K562 (cell line): Measurements from ENCODE around the gene ZNF408. TPM values are rescaled to one million over a fixed set of nuclear protein-coding genes. Genes with fewer than 3 reads are reported as not detected.

Source experiments
- DLX4 ChIP-seq: fragments of 250-450 bp; sonication (Bioruptor Pico); IDR thresholded peaks from 2 replicates; pipeline ENCODE4 v1.6.1; 2021; ENCODE audit warnings: mild to moderate bottlenecking
- DNMT1 ChIP-seq: fragments of 450-650 bp; IDR thresholded peaks from 2 replicates; pipeline ENCODE4 v1.6.1; 2016; ENCODE audit warnings: antibody characterized with exemption, mild to moderate bottlenecking
- ELF1 ChIP-seq: fragments of 200-800 bp; sonication (Bioruptor generic); IDR thresholded peaks from 2 replicates; pipeline ENCODE4 v1.6.1; 2016; ENCODE audit warnings: missing genetic modification characterization, missing compliant biosample characterization
- GATAD2A ChIP-seq: fragments of 450-650 bp; IDR thresholded peaks from 2 replicates; pipeline ENCODE4 v1.6.1; 2017
- GATAD2B ChIP-seq: fragments of 450-650 bp; IDR thresholded peaks from 2 replicates; pipeline ENCODE4 v1.6.1; 2017; ENCODE audit warnings: mild to moderate bottlenecking, borderline replicate concordance
- GTF2E2 ChIP-seq: fragments of 200-800 bp; sonication (Bioruptor generic); IDR thresholded peaks from 2 replicates; pipeline ENCODE4 v1.6.1; 2016; ENCODE audit warnings: missing genetic modification characterization, missing compliant biosample characterization
- HCFC1 ChIP-seq: IDR thresholded peaks from 2 replicates; pipeline ENCODE4 v1.6.1; 2012; ENCODE audit warnings: low read depth, low read length, improper control_type of control experiment
- HDAC2 ChIP-seq: fragments of 450-650 bp; IDR thresholded peaks from 2 replicates; pipeline ENCODE4 v1.6.1; 2016; ENCODE audit warnings: mild to moderate bottlenecking
- JUND ChIP-seq, 2 experiments: IDR thresholded peaks; 2 replicates in 1 of 2; 3 replicates in 1 of 2; pipeline ENCODE4 v1.6.1; 2011; ENCODE audit warnings: borderline replicate concordance in 2 of 2, low read depth in 2 of 2, low read length in 2 of 2, improper control_type of control experiment in 1 of 2, missing biosample characterization in 1 of 2, missing genetic modification characterization in 1 of 2, missing genetic modification reagents in 1 of 2
- KAT8 ChIP-seq: fragments of 450-650 bp; IDR thresholded peaks from 2 replicates; pipeline ENCODE4 v1.6.1; 2016; ENCODE audit warnings: low read depth, mild to moderate bottlenecking
- MCM2 ChIP-seq: fragments of 450-650 bp; IDR thresholded peaks from 2 replicates; pipeline ENCODE4 v1.6.1; 2017; ENCODE audit warnings: low read depth, mild to moderate bottlenecking
- NEUROD1 ChIP-seq: fragments of 150-350 bp; IDR thresholded peaks from 2 replicates; pipeline ENCODE4 v1.6.1; 2014; ENCODE audit warnings: borderline replicate concordance, low read length, low read depth; ENCODE audit not compliant: partially characterized antibody
- SAFB ChIP-seq: fragments of 200-400 bp; formaldehyde crosslinking; IDR thresholded peaks from 2 replicates; pipeline ENCODE4 v1.6.1; 2017; ENCODE audit warnings: low read depth, low read length, borderline replicate concordance
- SMC3 ChIP-seq: conservative IDR thresholded peaks from 2 replicates; pipeline ENCODE4 v1.6.1; 2011; ENCODE audit warnings: low read depth, low read length, improper control_type of control experiment; ENCODE audit not compliant: insufficient read depth
- SNAPC5 ChIP-seq: fragments of 250-450 bp; sonication (Bioruptor Pico); IDR thresholded peaks from 2 replicates; pipeline ENCODE4 v1.8.0; 2021; ENCODE audit warnings: moderate library complexity, mild to moderate bottlenecking, inconsistent platforms
- SPI1 ChIP-seq: IDR thresholded peaks from 2 replicates; pipeline ENCODE4 v1.6.1; 2011; ENCODE audit warnings: low read depth, low read length, control low read depth, borderline replicate concordance
- STAT5B ChIP-seq: fragments of 250-450 bp; sonication (Bioruptor Pico); IDR thresholded peaks from 2 replicates; pipeline ENCODE4 v1.8.0; 2021; ENCODE audit warnings: mild to moderate bottlenecking, inconsistent platforms
- TCFL5 ChIP-seq: fragments of 250-450 bp; sonication (Bioruptor Pico); conservative IDR thresholded peaks from 2 replicates; pipeline ENCODE4 v1.6.1; 2021; ENCODE audit warnings: mild to moderate bottlenecking, moderate library complexity, matching md5 sums
- TFAP4 ChIP-seq: sonication (generic); formaldehyde crosslinking; IDR thresholded peaks from 2 replicates; pipeline ENCODE4 v1.8.0; 2022; ENCODE audit warnings: missing genetic modification reagents, mild to moderate bottlenecking, moderate library complexity, borderline replicate concordance
- ZBTB7A ChIP-seq: IDR thresholded peaks from 2 replicates; pipeline ENCODE4 v1.6.1; 2011; ENCODE audit warnings: low read depth, mild to moderate bottlenecking, low read length, moderate library complexity, borderline replicate concordance; ENCODE audit not compliant: control insufficient read depth
- ZNF165 ChIP-seq: fragments of 250-450 bp; sonication (Bioruptor Pico); IDR thresholded peaks from 2 replicates; pipeline ENCODE4 v1.4.0; 2020; ENCODE audit warnings: borderline replicate concordance
- polyA plus RNA-seq, 8 experiments: library from polyadenylated mRNA; depleted of rRNA in 4 of 8; stranded (reverse) in 5 of 8; unstranded in 3 of 8; fragments of >200 nt; fragmentation: Nextera tagmentation in 2 of 8; fragmentation: Illumina TruSeq in 1 of 8; extraction: Ambion mirVana in 2 of 8; extraction: Trizol in 1 of 8; gene quantifications; 2 replicates each; pipeline versions ENCODE4 v1.2.1 to v1.2.3, GENCODE V29; 2011 to 2014; ENCODE audit warnings: inconsistent platforms in 1 of 8, missing spikeins in 1 of 8
- total RNA-seq, 7 experiments: library from RNA; depleted of rRNA in 6 of 7; stranded (reverse); fragments of >200 nt in 6 of 7; fragmentation: Illumina TruSeq in 2 of 7; extraction: Trizol in 2 of 7; gene quantifications; 2 replicates each; pipeline versions ENCODE4 v1.2.1 to v1.2.3, GENCODE V29; 2011 to 2021; ENCODE audit warnings: low replicate concordance in 1 of 7
- TF ChIP-seq, protein P1 (sequence below): fragments of 250-450 bp; sonication (Bioruptor Pico); IDR thresholded peaks from 2 replicates; pipeline ENCODE4 v1.8.0; 2022; ENCODE audit warnings: inconsistent platforms
- TF ChIP-seq, protein P2 (sequence below): fragments of 450-650 bp; formaldehyde crosslinking; IDR thresholded peaks from 2 replicates; pipeline ENCODE4 v1.4.0; 2022; ENCODE audit warnings: mild to moderate bottlenecking, moderate library complexity

Gene ZNF408
- total and polyA plus RNA-seq, 9 of the 15 experiments (the other 6 are each of a cell fraction or from before 2014, with no cell fraction given): 0.15 to 18.4 (median 7.4) TPM

- TF ChIP-seq HCFC1 (peak; percentile 83), SMC3 (no peak), KAT8 (peak; percentile 79; the same call in 1 of the 2 replicates), GTF2E2 (tag) (peak; percentile 65; the same call in 1 of the 2 replicates), MCM2 (no peak), TFAP4 (CRISPR knock-in tag) (peak; percentile 87; the same call in 1 of the 2 replicates), ZBTB7A (peak; percentile 85), DLX4 (CRISPR knock-in tag) (no peak), DNMT1 (no peak), JUND (IDR thresholded peaks at IDR 0.05; ENCODE audit: borderline replicate concordance, low read depth, low read length) (peak; percentile 63), JUND (tag; IDR thresholded peaks at IDR 0.05; ENCODE audit: borderline replicate concordance, low read depth, low read length) (peak; percentile 73; the same call in 2 of the 3 replicates), TCFL5 (CRISPR knock-in tag) (no peak), ELF1 (peak; percentile 99), GATAD2A (peak; percentile 41; the same call in 1 of the 2 replicates), NEUROD1 (peak; percentile 37), ZNF165 (CRISPR knock-in tag) (no peak), HDAC2 (peak; percentile 92), SPI1 (peak; percentile 73), SAFB (no peak), GATAD2B (0 out of 2 replicates have a peak, but pooled peaks have one; percentile 17), STAT5B (no peak), SNAPC5 (CRISPR knock-in tag) (no peak)
- TF ChIP-seq, protein P1, sequence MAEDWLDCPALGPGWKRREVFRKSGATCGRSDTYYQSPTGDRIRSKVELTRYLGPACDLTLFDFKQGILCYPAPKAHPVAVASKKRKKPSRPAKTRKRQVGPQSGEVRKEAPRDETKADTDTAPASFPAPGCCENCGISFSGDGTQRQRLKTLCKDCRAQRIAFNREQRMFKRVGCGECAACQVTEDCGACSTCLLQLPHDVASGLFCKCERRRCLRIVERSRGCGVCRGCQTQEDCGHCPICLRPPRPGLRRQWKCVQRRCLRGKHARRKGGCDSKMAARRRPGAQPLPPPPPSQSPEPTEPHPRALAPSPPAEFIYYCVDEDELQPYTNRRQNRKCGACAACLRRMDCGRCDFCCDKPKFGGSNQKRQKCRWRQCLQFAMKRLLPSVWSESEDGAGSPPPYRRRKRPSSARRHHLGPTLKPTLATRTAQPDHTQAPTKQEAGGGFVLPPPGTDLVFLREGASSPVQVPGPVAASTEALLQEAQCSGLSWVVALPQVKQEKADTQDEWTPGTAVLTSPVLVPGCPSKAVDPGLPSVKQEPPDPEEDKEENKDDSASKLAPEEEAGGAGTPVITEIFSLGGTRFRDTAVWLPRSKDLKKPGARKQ: no peak
- TF ChIP-seq, protein P2, sequence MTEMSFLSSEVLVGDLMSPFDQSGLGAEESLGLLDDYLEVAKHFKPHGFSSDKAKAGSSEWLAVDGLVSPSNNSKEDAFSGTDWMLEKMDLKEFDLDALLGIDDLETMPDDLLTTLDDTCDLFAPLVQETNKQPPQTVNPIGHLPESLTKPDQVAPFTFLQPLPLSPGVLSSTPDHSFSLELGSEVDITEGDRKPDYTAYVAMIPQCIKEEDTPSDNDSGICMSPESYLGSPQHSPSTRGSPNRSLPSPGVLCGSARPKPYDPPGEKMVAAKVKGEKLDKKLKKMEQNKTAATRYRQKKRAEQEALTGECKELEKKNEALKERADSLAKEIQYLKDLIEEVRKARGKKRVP (CRISPR knock-in tag): peak; percentile 48; the same call in 1 of the 2 replicates
Measured at GRCh38 chr11:46700241-46701077, at the start of gene ZNF408, which contains the start of gene ARHGAP1 (continued).
